Activated CD8-positive, alpha-beta memory T cell treated with anti-CD3 and anti-CD28 coated beads for 48 hours (primary cell): ENCODE results near the gene ZNF711.
"Not testable (repeated sequence)": the region's sequence is repeated elsewhere in the genome, so short reads cannot be mapped to it uniquely, and the experiment has no call there.

Source experiments
- DNase-seq, 3 experiments: peaks; one replicate each; pipeline ENCODE4 v3.0.0-alpha.2; 2020; ENCODE audit warnings: low read depth in 2 of 3, low spot score in 2 of 3

Gene ZNF711

DNA sequence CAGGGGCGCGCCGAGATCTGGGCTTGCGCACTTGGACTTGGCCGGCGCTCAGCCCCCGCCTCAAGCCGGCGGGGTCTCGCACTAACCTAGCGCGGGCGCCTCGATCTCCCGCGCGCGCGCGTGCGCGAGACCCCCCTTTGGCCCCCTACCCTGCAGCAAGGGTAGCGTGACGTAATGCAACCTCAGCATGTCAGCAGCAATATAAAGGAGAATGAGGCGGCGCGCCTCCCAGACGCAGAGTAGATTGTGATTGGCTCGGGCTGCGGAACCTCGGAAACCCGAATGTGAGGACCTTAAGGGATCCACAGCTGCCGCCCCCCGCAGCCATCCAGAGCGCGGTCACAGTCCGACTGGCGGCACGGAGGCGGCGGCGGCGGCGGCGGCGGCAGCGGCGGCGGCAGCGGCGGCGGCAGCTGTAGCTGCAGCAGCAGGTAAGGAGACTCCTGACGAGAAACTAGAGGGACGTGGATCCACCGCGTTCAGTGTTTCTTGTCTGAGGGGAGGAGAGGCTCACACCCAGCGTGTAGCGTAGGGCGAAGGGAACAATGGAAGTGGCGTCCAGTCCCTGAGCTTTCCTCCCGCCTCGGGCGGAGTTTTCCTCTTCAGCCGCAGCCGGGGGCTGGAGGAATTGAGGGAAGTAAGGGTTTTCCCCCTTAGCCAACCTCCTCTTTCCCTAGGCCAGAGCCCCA, at the start of gene ZNF711, which contains the start of gene SATL1:
ZNF711 (plus strand) TSS at position 231 of the 689 bp plus-strand sequence. CDS start 3,582 bp downstream, outside the sequence.
SATL1 (minus strand) TSS at position 19 of the 689 bp plus-strand sequence. CDS start 134,811 bp downstream, outside the sequence.
- DNase-seq = no peak

DNA sequence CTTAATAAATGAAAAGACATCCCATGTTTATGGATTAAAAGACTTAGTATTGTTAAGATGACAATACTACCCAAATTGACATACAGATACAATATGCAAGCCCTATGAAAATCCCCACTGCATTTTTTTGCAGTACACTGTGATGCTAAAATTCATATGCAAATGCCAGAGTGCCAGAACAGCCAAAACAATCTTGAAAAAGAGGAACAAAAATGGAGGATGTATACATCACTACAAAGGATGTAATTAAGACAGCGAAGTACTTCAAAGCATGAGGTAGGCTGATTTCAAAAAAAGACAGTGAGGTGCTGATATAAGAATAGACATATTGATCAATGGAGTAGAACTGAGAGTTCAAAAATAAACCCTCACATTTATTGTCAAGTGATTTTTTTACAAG, 47.5 kb upstream of the ZNF711 start:
- DNase-seq = no peak

DNA sequence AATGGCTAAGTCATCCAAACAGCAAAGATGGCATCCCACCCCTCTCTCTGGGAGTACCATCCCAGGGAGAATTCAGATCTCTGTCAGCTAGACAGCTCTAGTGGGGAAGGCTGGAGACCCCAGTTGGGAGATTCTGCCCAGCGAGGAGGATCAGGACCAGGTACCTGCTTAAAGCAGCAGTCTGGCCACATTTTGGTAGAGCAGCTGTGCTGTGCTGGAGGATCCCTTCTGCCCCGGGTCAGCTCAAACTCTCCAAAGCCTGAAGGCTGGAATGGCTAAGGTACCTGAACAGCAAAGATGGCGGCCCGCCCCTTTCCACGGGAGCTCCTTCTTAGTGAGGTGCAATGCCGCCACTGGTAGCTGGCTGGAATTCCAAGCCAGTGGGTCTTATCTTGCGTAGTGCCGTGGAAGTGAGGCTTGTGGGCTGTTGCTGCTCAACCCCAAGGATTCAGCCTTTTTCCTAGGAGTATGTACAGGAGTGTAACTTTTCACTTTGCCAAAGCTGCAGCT, 40.3 kb upstream of the ZNF711 start:
- DNase-seq = no peak

DNA sequence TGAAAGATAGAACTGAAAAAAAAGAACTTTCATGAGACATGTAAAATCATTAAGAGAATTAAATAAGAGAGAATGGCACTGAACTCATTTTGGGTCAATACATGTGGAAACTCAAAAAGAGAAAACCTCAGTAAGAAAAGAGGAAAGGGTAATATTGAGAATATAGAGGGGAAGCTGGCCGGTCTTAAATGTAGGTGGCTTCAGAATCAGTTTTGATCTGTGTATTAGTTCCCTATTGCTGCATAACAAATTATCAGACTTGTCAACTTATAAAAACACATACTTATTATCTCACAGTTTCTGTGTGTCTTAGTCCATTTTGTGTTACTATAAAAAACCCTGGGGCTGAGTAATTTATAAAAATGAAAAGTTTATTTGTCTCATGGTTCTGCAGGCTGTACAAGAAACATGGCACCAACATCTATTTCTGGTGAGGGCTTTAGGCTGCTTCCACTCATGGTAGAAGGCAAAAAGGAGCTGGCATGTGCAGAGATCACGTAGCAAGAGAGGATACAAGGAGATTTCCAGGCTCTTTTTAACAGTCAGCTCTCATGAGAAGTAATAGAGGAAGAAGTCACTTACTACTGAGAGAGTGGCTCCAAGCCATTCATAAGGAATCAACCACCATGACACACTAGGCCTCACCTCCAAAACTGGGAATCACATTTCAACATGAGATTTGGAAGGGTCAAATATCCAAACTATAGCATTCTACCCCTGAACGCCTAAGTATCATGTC, 29.8 kb upstream of the ZNF711 start:
- no peak for DNase-seq

DNA sequence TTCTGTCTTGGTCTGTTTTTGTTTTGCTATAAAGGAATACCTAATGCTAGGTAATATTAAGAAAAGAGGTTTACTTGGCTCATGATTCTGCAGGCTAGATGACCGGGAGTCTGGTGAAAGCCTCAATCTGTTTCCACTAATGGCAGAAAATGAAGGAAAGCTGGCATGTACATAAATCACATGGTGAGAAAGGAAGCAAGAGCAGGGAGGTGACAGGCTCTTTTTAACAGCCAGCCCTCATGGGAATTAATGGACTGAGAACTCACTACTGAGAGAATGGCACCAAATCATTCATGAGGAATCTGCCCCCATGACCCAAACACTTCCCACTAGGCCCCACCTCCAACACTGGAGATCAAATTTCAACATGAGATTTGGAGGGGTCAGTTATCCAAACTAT, 27.8 kb upstream of the ZNF711 start:
- DNase-seq = no peak

DNA sequence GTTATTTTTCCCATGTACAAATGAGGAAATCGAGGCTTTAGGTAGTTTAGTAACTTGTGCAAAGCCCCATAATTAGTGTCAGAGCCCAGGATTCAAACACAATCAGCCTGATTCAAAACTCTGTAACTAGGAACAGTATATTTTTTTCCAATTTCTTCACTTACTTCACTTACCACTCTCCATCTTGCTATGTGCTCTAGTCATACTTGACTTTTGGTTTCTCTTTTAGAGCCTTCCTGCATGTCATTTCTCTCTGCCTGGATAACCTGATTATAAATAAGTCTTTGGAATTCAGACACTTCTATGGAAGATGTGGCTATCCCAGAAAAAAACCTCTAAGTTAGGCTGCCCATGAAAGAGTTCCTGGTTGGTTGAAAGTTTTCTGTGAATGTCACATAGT, 22.4 kb upstream of the ZNF711 start:
- DNase-seq = no peak

DNA sequence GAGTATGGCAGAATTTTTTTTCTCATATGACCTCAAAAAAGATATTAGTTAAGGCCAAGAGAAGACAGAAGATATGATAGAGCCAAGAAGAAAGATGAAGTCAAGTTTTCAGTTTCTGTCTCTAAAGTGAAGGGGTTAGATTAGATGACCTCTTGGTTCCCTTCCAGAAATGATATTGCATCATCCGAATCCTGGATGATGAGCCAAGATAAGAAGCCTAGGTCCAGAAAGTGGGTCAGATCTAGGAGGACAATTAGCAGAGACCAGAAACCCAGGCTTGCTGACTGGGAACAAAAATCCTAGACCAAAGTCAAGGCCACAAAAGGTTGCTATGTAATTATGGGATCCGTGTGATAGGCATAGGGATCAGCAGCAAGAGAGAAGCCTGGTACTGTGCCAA, 20.4 kb upstream of the ZNF711 start:
- DNase-seq = no peak

DNA sequence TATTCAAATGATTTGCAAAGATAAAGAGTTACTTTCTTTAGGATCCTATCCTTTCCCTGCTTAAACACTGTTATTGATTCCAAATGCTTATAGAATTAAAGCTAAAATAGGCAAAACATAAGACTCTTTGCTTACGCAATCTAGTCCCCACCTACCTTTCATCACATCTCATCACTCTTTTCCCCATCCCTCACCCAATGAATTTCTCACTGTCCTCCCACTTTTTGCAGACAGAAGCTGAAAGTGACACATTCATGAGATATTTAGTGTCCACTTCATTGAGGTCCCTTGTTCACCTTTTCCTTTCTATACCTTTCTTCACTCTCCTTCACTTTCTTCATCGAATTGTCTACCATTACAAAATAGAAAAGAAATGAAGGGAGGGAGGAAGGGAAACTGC, 636 bp upstream of the ZNF711 start:
- DNase-seq = no peak

DNA sequence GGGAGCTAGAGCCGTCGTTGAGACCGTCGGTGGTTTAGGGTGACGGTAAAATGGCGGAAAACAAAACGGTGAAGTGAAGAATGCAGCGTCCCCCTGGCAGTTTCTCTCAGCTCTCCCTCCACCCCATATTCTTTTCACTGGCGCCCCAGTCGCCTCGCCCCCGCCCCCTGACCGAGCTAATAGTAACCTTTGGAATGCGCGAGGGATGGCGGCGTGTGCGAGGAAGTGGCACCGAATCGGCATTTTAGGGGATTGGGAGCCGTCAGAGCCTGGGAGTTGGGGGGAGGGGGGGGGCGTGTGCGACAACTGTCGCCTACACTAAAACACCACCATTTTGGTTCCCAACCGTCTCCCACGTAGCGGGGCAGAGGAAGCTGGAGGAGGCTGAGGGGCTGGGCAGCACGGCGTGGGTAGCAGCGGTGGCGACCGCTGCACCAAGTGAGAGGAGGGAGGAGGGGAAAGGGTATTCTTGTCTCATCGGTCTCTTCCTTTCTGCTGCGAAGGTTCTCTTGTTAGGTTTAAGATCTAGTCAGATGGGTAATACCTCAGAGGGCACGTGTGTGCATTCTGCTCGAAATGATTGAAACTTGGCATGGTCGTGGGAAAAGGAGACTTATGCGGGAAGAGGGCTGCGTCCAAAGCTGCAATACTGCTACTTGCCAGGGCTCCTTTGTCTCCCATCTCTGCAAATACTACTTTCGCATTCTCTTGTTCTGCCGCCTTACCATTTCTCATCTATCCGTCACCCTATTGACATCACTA, 840 bp downstream of the ZNF711 start:
- no peak for DNase-seq

DNA sequence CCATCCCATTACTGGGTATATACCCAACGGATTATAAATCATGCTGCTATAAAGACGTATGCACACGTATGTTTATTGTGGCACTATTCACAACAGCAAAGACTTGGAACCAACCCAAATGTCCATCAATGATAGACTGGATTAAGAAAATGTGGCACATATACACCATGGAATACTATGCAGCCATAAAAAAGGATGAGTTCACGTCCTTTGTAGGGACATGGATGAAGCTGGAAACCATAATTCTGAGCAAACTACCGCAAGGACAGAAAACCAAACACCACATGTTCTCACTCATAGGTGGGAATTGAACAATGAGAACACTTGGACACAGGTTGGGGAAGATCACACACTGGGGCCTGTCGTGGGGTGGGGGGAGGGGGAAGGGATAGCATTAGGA, 41.5 kb downstream of the ZNF711 start:
- DNase-seq = not testable (repeated sequence)

DNA sequence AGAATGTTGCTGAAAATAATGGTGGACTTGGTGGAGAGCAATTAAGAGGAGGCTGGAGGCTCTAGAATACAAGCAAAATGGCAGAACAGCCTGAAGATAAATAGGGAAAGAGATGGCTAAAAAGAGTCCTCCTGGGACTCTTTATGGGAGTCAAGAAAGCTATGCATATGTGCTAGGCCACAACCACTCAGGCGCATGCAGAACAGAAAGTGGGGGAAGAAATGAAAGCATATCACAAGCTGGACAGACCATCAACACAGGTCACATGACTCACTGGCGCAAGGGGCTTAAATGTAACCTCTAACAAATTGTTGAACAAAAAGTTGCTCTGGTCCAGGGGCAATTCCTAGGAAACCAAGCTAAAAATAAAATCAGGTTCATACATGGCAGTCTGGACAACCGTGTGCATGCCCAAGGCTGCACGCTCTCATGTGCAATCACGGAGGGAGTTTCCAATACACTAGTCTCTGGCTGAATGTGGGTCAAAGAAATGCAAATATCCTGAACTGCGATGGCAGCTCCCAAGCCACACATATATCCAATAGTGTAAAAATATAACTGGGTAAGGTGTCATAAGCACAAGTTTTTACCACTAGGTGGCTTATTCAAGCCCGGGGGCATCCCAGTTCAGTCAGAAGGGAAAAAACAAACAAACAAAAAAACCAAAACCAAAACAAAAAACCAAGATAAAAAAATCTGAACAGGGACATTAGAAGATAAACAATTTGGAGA, 45.4 kb downstream of the ZNF711 start:
- no peak for DNase-seq

DNA sequence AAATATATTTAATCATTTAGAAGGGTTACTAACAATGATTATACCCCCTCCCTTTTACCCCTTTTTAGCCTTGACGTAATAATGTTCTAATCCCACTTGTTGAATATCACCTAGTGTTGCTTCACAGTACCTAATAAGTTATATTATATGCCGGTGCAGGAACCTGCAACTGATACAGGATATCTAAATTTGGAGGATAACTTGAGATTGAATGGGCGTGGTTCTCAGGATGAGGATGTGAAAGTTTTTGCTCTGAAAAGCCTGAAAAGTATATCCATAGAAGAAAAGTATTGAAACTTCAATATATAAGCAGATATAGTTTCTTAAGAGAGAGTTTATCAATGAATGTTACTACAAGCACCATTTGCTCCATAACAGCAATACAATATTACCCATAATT, 59.8 kb downstream of the ZNF711 start:
- no peak for DNase-seq

DNA sequence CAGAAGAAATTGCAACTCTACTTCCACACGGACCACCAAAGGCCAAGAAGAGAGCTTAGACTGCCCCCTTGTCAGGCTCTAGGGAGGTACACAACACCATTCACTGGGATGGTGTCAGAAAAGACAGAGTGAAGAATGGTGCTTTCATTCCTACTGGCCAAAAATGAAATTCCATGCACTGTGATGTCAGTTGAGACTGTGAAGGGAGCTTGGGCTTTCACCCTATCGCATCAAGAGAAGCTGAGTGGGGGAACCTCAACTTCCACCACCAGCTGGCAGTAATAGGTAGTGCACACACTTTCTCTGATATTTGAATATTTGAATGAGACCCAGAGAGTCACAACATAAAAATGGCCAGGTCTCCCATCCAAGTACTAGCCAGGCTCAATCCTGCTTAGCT, 65.9 kb downstream of the ZNF711 start:
- DNase-seq = no peak

DNA sequence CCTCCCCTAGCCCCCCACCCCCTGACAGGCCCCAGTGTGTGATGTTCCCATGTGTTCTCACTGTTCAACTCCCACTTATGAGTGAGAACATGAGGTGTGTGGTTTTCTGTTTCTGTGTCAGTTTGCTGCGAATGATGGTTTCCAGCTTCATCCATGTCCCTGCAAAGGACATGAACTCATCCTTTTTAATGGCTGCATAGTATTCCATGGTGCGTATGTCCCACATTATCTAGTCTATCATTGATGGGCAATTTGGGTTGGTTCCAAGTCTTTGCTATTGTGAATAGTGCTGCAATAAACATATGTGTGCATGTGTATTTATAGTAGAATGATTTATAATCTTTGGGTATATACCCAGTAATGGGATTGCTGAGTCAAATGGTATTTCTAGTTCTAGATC, 67.6 kb downstream of the ZNF711 start:
- DNase-seq = not testable (repeated sequence)
